ENCODE measurements around the gene PER3.

PER3 gene

DNA sequence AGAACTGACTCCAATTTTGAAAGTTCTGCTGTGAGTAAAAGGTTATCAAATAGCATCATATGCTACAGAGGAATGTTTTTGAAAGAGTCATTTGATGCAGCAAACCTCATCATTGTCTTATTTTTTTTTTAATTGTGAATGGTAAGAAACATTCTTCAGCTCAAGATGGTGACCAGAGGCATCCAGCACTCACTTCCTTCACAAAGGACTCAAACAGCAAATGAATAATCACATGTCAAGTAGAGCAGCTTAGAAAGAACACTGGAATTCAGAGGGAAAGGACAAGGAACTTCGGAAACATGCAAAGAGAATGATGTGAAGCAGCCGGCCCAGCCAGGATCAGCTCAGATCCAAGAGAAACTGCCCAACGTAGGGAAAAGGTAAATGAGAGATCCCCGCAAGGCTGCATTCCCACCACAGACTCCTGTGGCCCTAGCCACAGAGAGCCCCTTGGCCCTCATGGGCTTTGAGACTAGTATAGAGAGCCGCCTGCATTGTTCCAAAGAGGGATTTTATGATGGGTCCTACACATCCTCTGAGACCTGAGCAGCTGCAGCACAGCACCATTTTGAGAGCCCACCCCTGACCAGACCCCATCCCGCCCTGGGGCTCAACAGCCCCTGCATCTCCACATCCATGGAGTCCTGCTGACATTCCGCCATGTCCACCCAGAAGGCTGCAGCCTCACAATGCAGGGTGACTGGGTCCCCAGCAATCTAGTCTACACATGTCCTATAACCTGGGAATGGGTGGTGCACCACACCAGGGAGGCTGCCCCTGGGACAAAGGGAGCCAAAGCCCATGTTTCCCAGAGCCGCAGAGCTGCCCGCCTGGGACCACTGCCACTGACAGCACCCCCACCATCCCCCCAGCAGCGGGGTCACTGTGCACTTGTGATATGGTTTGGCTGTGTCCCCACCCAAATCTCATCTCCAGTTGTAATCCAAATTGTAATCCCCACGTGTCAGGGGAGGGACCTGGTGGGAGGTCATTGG, 90.0 kb downstream of the PER3 start:
- Histone ChIP-seq H3K27me3 (ENCODE audit: control insufficient read depth, insufficient read depth, low read length) (no peaks in the 10 kb centered on the region), H3K4me3 (ENCODE audit: low read depth, low read length) (no peak overlapping the region), H3K27ac (ENCODE audit: low read depth, low read length) (no peak overlapping the region), H3K4me1 (ENCODE audit: control insufficient read depth, insufficient read depth, low read length) (no peaks in the 10 kb centered on the region), H3K9me3 (ENCODE audit: control insufficient read depth, insufficient read depth, low read depth, low read length) (peaks cover 5% of the 10 kb centered on the region; the same call in 1 of the 2 replicates), H3K9ac (ENCODE audit: low read length) (no peak overlapping the region), H3K36me3 (ENCODE audit: control insufficient read depth, insufficient read depth, low read length) (no peaks in the 10 kb centered on the region)

DNA sequence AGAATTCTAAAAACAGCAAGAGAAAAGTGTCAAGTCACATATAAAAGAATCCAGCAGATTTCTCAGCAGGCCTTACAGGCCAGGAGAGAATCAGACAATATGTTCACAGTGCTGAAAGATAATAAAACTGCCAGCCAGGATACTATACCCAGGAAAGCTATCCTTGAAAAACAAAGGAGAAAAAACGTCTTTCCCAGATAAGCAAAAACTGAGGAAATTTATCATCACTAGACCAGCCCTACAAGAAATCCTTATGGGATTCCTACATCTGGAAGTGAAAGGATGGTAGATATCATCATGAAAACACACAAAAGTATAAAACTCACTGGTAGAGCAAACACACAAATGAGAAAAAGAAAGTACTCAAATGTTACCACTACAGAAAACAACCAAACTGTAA, 93.9 kb downstream of the PER3 start:
- Histone ChIP-seq H3K9ac (ENCODE audit: low read length) (no peak overlapping the region), H3K27ac (ENCODE audit: low read depth, low read length) (no peak overlapping the region), H3K36me3 (ENCODE audit: control insufficient read depth, insufficient read depth, low read length) (no peaks in the 10 kb centered on the region), H3K4me3 (ENCODE audit: low read depth, low read length) (no peak overlapping the region), H3K27me3 (ENCODE audit: control insufficient read depth, insufficient read depth, low read length) (no peaks in the 10 kb centered on the region), H3K4me1 (ENCODE audit: control insufficient read depth, insufficient read depth, low read length) (no peaks in the 10 kb centered on the region), H3K9me3 (ENCODE audit: control insufficient read depth, insufficient read depth, low read depth, low read length) (peaks cover 3% of the 10 kb centered on the region; the same call in 1 of the 2 replicates)

- no peak overlapping the region for H3K27ac ChIP-seq (ENCODE audit: low read depth, low read length)
- no peaks in the 10 kb centered on the region for H3K36me3 ChIP-seq (ENCODE audit: control insufficient read depth, insufficient read depth, low read length)
- no peaks in the 10 kb centered on the region for H3K4me1 ChIP-seq (ENCODE audit: control insufficient read depth, insufficient read depth, low read length)
- H3K9me3 ChIP-seq (ENCODE audit: control insufficient read depth, insufficient read depth, low read depth, low read length) = peaks cover 3% of the 10 kb centered on the region; the same call in 1 of the 2 replicates
- no peak overlapping the region for H3K4me3 ChIP-seq (ENCODE audit: low read depth, low read length)
- no peak overlapping the region for H3K9ac ChIP-seq (ENCODE audit: low read length)
- no peaks in the 10 kb centered on the region for H3K27me3 ChIP-seq (ENCODE audit: control insufficient read depth, insufficient read depth, low read length)
Measured at GRCh38 chr1:7879228-7879627, 95.1 kb downstream of the PER3 start.

DNA sequence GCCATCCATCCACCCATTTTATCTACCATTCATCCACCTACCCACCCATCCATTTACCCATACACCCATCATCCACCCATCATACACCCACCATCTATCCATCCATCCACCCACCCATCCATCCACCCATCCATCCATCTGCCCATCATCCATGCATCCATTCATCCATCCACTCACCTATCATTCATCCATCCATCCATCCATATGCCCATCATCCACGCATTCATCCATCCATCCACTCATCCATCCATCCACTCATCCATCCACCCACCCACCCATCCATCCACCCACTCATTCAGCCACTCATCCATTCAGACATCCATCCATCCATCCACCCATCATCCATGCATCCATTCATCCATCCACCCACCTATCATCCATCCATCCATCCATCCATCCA, 100.7 kb downstream of the PER3 start:
- Histone ChIP-seq H3K27ac (ENCODE audit: low read depth, low read length) (no peak overlapping the region), H3K27me3 (ENCODE audit: control insufficient read depth, insufficient read depth, low read length) (no peaks in the 10 kb centered on the region), H3K4me1 (ENCODE audit: control insufficient read depth, insufficient read depth, low read length) (peaks cover 4% of the 10 kb centered on the region; the same call in 1 of the 2 replicates), H3K9me3 (ENCODE audit: control insufficient read depth, insufficient read depth, low read depth, low read length) (no peaks in the 10 kb centered on the region), H3K4me3 (ENCODE audit: low read depth, low read length) (no peak overlapping the region), H3K9ac (ENCODE audit: low read length) (no peak overlapping the region), H3K36me3 (ENCODE audit: control insufficient read depth, insufficient read depth, low read length) (no peaks in the 10 kb centered on the region)

DNA sequence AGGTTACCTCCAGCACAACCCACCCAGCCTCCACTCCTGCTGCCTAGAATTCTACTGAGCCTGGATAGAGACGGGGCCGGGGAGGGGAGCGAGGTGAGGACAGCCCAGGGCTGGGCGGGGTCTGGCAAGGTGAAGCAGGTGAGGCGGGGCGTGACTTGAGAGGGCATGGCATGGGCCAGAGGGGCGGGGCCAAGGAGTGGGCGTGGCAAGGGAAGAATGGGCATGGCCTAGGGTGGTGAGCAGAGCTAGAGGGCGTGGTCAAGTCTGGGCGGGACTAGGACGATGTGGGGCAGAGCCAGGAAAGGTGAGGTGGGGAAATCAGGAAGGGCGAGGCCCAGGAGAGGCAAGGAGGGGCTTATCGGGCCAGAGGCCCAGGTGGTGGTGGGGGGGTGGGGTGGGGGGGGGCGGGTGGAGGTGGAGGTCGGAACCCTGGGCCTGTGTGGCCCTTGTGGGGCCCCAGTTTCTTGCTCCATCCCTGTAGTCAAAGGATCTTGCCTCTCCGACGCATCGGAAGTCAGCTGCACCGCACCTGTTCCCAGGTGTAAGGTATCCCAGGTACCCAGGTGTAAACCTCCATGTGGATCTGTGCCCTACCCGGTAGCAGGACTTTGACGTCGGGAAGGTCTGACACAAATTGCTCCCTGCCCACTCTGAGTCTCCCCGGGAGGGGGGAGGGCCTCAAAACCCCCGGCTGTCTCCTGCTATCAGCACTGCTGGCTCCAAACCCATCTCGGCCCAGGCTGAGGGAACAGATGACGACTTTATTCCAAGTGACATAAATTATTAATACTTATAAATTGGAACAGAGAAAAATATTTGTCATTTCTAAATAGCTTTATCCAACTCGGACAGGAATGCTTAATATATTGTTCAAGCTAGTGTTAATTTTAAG, 101.7 kb downstream of the PER3 start:
- Histone ChIP-seq H3K4me1 (ENCODE audit: control insufficient read depth, insufficient read depth, low read length) (peaks cover 4% of the 10 kb centered on the region; the same call in 1 of the 2 replicates), H3K27ac (ENCODE audit: low read depth, low read length) (no peak overlapping the region), H3K36me3 (ENCODE audit: control insufficient read depth, insufficient read depth, low read length) (no peaks in the 10 kb centered on the region), H3K9me3 (ENCODE audit: control insufficient read depth, insufficient read depth, low read depth, low read length) (no peaks in the 10 kb centered on the region), H3K27me3 (ENCODE audit: control insufficient read depth, insufficient read depth, low read length) (no peaks in the 10 kb centered on the region), H3K4me3 (ENCODE audit: low read depth, low read length) (peak overlapping the region; percentile 17; the same call in 1 of the 2 replicates), H3K9ac (ENCODE audit: low read length) (no peak overlapping the region)

DNA sequence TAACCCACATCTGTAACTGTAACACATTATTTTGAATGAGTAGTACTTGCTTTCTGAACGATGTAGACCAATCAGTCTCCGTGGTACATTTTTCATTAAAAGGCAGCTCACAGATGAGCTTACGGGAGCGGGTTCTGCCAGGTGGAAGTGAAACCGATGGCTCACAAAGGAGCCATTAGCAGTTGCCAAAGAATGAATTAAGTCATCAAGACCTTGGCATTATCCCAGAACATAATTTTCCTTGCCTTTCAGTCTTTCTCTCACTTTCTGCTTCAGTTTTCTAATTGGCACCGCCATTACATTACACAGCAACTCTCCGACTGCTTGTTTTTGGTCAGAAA, 102.3 kb downstream of the PER3 start:
- Histone ChIP-seq H3K36me3 (ENCODE audit: control insufficient read depth, insufficient read depth, low read length) (no peaks in the 10 kb centered on the region), H3K9ac (ENCODE audit: low read length) (no peak overlapping the region), H3K9me3 (ENCODE audit: control insufficient read depth, insufficient read depth, low read depth, low read length) (no peaks in the 10 kb centered on the region), H3K4me1 (ENCODE audit: control insufficient read depth, insufficient read depth, low read length) (peaks cover 4% of the 10 kb centered on the region; the same call in 1 of the 2 replicates), H3K4me3 (ENCODE audit: low read depth, low read length) (no peak overlapping the region), H3K27me3 (ENCODE audit: control insufficient read depth, insufficient read depth, low read length) (no peaks in the 10 kb centered on the region), H3K27ac (ENCODE audit: low read depth, low read length) (no peak overlapping the region)

- H3K9ac ChIP-seq (ENCODE audit: low read length) = no peak overlapping the region
- H3K4me1 ChIP-seq (ENCODE audit: control insufficient read depth, insufficient read depth, low read length) = peaks cover 4% of the 10 kb centered on the region; the same call in 1 of the 2 replicates
- H3K27ac ChIP-seq (ENCODE audit: low read depth, low read length) = no peak overlapping the region
- H3K27me3 ChIP-seq (ENCODE audit: control insufficient read depth, insufficient read depth, low read length) = no peaks in the 10 kb centered on the region
- H3K36me3 ChIP-seq (ENCODE audit: control insufficient read depth, insufficient read depth, low read length) = no peaks in the 10 kb centered on the region
- H3K4me3 ChIP-seq (ENCODE audit: low read depth, low read length) = no peak overlapping the region
- H3K9me3 ChIP-seq (ENCODE audit: control insufficient read depth, insufficient read depth, low read depth, low read length) = no peaks in the 10 kb centered on the region
Measured at GRCh38 chr1:7888248-7889081, 104.4 kb downstream of the PER3 start.

DNA sequence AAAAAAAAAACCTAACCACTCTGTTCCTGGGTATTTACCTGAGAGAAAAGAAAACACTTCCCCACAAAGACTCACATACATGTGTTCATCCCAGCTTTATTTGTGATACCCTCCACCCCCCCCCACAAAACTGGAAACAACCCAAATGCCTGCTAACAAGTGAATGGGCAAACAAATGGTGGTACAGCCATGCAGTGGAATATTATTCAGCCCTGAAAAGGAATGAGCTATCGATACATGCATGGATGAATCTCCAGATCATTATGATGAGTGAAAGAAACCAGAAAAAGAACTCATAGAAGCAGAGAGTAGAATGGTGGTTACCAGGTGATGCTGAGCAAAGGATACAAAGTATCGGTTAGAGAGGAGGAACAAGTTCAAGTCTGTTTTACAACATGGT, 106.8 kb downstream of the PER3 start:
- H3K4me3 ChIP-seq (ENCODE audit: low read depth, low read length) = no peak overlapping the region
- peaks cover 4% of the 10 kb centered on the region; the same call in 1 of the 2 replicates for H3K4me1 ChIP-seq (ENCODE audit: control insufficient read depth, insufficient read depth, low read length)
- H3K27me3 ChIP-seq (ENCODE audit: control insufficient read depth, insufficient read depth, low read length) = no peaks in the 10 kb centered on the region
- H3K36me3 ChIP-seq (ENCODE audit: control insufficient read depth, insufficient read depth, low read length) = no peaks in the 10 kb centered on the region
- peaks cover 5% of the 10 kb centered on the region; the same call in 1 of the 2 replicates for H3K9me3 ChIP-seq (ENCODE audit: control insufficient read depth, insufficient read depth, low read depth, low read length)
- no peak overlapping the region for H3K9ac ChIP-seq (ENCODE audit: low read length)
- no peak overlapping the region for H3K27ac ChIP-seq (ENCODE audit: low read depth, low read length)

DNA sequence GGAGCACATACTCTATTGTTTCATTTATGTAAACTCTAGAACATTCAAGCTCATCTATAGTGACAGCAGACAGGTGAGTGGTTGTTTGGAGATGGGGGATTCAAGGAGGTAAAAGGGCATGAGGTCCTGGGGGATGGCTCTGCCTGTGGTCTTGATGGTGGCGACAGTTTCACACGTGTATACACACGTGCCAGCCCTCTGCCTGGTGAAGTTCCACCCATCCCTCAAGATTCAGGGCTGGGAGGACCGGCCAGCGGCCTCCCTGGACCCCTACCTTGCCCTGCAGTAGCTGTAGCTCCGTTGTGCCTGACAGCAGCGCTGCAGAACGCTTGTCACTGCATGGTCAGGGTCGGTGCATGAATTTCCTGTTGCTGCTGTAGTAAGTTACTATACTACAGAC, 107.7 kb downstream of the PER3 start:
- Histone ChIP-seq H3K4me1 (ENCODE audit: control insufficient read depth, insufficient read depth, low read length) (peaks cover 4% of the 10 kb centered on the region; the same call in 1 of the 2 replicates), H3K9me3 (ENCODE audit: control insufficient read depth, insufficient read depth, low read depth, low read length) (peaks cover 5% of the 10 kb centered on the region; the same call in 1 of the 2 replicates), H3K4me3 (ENCODE audit: low read depth, low read length) (no peak overlapping the region), H3K36me3 (ENCODE audit: control insufficient read depth, insufficient read depth, low read length) (no peaks in the 10 kb centered on the region), H3K27ac (ENCODE audit: low read depth, low read length) (no peak overlapping the region), H3K27me3 (ENCODE audit: control insufficient read depth, insufficient read depth, low read length) (no peaks in the 10 kb centered on the region), H3K9ac (ENCODE audit: low read length) (no peak overlapping the region)

DNA sequence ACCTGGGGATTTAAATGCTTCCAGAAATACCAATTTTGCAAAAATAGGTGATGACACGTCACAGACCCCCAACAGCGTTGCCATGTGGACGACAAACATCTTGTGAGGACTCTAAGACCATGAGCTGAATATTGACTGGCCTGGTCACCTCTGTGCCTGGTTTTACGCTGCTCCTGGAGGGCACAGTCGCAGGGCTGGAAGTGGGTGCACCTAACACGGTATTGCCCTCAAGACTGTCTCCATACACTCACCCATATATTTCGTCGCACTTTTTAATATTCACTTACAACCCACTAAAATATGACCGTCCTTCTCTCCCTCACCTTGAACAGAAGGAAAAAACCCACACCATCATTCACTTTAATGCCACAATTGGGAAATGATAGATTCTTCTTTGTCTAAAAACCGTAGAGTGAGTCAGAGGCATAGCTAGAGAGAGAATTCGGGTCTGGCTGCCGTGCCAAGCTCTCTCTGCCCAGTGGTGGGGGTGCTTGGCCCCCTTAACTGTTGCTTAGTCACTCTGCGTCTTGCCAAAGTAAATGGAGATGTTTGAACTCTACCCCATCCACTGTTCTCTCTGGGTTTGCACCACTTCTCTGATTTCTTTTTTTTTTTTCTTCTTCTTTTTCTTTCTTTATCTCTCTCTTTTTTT, 109.6 kb downstream of the PER3 start:
- H3K27ac ChIP-seq (ENCODE audit: low read depth, low read length) = no peak overlapping the region
- H3K9me3 ChIP-seq (ENCODE audit: control insufficient read depth, insufficient read depth, low read depth, low read length) = peaks cover 5% of the 10 kb centered on the region; the same call in 1 of the 2 replicates
- no peaks in the 10 kb centered on the region for H3K36me3 ChIP-seq (ENCODE audit: control insufficient read depth, insufficient read depth, low read length)
- H3K27me3 ChIP-seq (ENCODE audit: control insufficient read depth, insufficient read depth, low read length) = no peaks in the 10 kb centered on the region
- peaks cover 2% of the 10 kb centered on the region; the same call in 1 of the 2 replicates for H3K4me1 ChIP-seq (ENCODE audit: control insufficient read depth, insufficient read depth, low read length)
- H3K9ac ChIP-seq (ENCODE audit: low read length) = no peak overlapping the region
- H3K4me3 ChIP-seq (ENCODE audit: low read depth, low read length) = no peak overlapping the region

Data from HUES6 (cell line).